HK-2 (cell line): Measurements from ENCODE around the gene RORC.

Experiments
- DNase-seq: peaks from one replicate; pipeline ENCODE4 v3.0.0-alpha.2; 2018; ENCODE audit not compliant: unreplicated experiment

Gene RORC

DNA sequence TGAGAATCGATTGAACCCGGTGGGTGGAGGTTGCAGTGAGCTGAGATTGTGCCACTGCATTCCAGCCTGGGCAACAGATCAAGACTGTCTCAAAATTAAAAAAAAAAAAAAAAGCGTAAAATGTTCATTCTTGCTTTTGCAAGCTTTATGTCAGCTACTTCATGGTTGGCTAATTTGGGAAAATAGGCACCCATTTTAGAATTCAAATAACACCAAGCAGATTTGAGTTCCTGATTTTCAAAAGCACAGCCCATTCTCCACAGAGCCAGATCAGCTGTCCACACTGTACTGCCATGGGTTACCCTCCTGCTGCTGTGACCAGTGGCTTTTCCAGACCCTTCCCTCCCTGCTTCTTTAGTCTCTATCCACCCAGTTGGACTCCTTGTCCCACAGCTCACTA is 17.5 kb upstream of the RORC start:
- DNase-seq: no peak

DNA sequence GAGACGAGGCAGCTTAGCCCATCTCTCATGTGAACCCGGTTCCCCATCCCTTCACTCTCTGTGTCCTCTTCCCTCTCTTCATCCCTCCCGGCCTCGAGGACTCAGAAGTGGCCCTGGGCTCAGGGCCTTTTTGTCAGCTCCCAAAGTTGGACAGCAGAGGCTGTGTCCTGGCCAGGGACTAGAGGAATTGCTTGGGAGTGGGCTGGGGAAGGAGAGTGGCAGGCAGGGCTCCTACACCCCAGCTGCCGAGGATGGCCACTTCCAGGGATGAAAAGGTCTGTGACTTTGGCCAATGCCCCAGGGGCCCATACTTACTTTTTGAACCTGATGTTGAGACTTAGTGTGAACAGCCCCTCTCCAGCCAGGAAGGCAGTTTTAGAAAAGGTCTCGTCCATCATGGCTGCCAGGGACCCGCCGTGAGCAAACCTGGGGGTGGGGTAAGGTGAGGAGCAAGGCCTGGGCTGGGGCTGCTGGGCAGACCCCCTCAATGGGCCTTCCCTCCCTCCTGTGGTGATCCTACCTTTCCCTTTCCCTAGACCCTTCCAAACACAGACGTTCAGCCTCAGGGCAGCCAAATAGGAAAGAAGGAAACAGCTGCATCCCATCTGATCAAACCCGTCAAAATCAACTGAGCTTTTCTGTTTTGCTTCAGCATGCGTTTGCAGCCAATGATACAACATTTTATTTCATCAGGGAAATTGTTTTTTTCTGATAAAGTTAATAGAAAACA is 16.4 kb upstream of the RORC start:
- no peak for DNase-seq

DNA sequence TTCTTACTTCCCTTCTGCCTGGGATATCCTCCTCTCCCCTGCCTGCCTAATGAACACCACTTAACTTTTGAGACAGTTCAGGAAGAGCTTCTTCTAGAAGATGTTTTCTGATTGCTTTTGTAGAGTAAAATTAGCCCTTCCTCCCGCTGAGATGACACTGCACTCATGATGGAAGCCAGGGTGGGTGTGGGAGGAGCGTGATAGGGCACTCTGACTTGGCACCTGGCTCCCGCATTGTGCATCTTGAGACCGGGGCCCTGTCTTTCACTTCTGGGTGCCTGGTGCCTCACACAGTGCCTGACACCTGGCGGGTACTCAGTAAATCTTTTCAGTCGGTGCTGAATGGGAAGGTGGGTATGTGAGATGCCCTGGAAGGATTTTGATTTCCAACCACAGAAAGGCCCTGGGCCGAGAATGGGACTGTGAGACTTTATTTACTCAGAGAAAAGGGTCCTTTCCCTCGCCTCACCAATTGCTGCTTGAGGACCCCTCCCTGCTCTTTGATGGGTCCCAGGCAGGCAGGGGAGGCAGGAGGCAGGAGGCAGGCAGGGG is 15.2 kb upstream of the RORC start:
- DNase-seq: no peak

DNA sequence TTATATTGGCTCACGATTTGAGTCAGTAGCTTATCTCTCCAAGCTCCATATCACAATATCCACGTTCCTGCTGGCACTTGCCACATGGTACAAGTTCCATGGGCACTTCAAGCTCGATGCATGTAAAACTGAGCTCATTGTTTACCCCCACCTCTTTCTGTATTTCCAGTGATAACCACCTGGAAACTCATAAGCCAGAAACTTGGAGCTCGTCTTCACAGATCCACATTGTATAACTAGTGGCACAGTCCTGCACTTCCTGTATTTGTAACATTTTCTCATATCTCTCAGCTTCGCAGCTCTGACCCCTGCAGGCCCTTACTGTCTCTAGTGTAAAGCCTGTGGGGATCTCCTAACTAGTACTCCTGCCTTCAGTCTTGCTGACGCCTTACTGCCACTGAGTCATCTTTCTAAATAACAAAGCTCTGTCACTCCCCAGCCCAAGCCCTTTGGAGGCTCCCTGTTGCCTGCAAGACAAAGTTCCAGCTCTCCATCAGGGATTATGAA is 14.5 kb upstream of the RORC start:
- DNase-seq: peak; percentile 20

- DNase-seq: no peak
These were observed 11.8 kb upstream of the RORC start for GRCh38 chr1:151843398-151843797.

DNA sequence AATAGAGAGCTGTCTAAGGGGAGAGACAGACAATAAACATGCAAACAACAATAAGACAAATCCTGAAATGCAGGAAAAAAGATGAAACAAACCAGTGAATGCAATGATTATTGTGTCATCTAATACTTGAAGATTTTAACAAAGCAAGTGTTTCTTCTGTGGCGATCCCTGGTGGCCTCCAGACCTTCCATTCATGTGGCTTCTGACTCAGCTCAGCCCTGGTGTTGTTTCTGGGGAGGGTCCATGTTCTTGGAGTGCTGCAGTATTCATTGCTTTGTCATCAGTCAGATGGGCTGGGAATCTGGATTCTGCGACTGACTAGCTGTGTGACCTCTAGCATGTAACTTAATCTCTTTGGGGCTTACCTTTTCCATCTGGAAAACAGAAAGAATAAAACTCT is 9.5 kb upstream of the RORC start:
- DNase-seq: no peak

DNA sequence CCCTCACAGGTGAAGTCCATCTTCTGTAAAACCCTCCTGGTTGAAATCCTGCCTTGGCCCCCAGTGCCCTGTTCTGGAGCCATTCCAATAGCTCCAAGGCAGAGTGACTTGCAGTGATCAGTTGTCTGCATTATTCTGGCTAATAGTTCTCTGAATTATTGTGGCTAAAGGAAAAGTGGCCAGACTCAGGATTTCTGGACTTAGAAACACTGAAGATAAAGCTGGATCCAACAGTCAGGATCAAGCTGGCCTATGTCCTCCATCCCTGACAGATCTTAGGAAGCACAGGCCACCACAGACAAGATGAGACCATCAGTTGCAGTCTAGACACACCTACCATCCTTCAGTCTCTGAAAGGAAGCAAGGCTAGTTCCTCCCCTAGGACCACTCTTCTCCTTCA is 8.8 kb upstream of the RORC start:
- no peak for DNase-seq

- DNase-seq: no peak
These were observed 8.1 kb upstream of the RORC start, which contains the start of gene C2CD4D for GRCh38 chr1:151839457-151840403. TSS of gene C2CD4D (minus strand) at chr1:151839820. CDS start at chr1:151838989, 831 bp downstream.

GRCh38 chr1:151839082-151839412 is 7.4 kb upstream of the RORC start:
- no peak for DNase-seq

GRCh38 chr1:151838222-151839081 is 6.8 kb upstream of the RORC start:
- DNase-seq: peak; percentile 38

DNA sequence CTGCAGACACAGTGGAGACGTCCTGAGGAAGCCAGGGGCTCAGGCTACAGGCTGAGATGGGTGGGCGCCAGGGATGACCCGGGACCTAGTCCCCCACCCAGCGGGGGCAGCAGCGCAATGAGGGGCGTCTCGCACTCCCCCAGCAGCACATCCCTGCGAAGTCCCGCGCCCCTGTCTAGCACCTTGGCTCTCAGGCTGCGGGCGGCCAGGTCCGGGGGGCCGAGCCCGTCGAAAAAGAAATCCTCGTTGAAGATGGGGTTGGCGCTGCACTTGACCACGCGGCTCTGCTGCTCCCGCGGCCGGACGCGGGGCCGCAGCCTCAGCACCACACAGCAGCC is 6.3 kb upstream of the RORC start:
- DNase-seq: no peak

DNA sequence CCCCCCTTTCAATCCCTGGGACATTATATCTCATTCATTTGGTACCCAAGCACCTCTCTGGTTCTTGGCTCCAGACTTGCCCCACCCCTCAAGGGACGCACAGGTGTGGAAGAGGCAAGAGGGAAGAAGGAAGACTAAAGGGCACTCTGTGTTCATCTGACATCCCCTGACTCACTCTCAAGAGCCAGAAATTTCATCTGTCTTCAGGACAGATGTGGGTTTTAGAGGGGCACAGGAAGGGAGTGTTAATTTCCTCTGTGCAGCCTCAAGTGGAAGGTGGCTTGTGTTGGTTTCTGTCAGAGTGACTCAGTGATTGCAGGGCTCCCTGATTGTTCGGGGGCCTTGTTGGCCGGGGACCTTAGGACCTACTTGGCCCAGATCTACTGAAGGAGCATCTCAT is 5.6 kb upstream of the RORC start:
- DNase-seq: no peak

- no peak for DNase-seq
These were observed 4.0 kb upstream of the RORC start for GRCh38 chr1:151835596-151835995.

GRCh38 chr1:151834239-151834638 is 2.6 kb upstream of the RORC start:
- DNase-seq: no peak

- DNase-seq: no peak
These were observed 1.7 kb upstream of the RORC start for GRCh38 chr1:151833172-151833900.

GRCh38 chr1:151832318-151832980 is 847 bp upstream of the RORC start:
- peak; percentile 39 for DNase-seq

- DNase-seq: no peak
These were observed 378 bp downstream of the RORC start for GRCh38 chr1:151831256-151831591.

DNA sequence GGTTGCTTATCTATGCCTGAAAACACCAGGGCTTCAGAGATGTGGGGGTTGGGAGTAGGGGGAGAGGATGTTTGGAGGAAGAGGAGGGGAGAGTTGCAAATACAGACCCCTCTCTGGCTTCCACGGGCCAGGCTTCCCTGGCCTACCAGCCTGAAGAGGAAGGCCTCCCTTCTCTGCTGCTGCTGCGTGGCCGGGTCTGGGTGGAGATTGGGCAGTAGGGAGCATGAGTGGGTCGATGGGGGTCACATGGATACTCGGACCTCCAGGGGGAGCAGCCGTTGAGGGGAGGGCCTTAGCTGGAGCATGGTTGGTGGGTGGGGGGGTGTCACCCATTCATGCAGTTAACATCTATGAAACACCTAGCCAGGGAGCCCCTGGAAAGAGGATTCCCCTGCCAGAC is 1.5 kb downstream of the RORC start:
- no peak for DNase-seq

- DNase-seq: no peak
These were observed 2.1 kb downstream of the RORC start for GRCh38 chr1:151829352-151830046.

DNA sequence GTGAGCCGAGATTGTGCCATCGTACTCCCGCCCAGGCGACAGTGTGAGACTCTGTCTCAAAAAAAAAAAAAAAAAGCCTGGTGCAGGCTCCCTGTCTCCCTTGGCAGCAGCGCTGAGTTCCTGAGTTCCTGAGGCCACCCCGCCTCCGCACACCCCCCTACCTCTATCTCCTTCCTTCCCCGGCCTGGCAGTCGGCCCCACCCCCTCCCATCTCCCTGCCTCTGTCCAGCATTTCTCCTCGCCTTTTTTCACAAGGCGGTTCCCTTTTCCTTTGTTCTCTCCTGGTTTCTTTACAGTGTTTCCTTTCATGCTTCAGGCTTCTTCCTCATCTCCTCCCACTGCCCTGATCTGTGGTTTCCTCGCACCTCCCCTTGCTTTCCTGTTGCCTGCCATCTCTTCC is 2.7 kb downstream of the RORC start:
- DNase-seq: peak; percentile 37
